ENCODE results near the gene RIT1.

RIT1 gene

DNA sequence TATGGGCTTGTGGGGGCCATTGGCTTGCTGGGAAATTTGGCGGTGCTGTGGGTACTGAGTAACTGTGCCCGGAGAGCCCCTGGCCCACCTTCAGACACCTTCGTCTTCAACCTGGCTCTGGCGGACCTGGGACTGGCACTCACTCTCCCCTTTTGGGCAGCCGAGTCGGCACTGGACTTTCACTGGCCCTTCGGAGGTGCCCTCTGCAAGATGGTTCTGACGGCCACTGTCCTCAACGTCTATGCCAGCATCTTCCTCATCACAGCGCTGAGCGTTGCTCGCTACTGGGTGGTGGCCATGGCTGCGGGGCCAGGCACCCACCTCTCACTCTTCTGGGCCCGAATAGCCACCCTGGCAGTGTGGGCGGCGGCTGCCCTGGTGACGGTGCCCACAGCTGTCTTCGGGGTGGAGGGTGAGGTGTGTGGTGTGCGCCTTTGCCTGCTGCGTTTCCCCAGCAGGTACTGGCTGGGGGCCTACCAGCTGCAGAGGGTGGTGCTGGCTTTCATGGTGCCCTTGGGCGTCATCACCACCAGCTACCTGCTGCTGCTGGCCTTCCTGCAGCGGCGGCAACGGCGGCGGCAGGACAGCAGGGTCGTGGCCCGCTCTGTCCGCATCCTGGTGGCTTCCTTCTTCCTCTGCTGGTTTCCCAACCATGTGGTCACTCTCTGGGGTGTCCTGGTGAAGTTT is 30.8 kb upstream of the RIT1 start:
- no peak for TF ChIP-seq GATA2 (IDR thresholded peaks at IDR 0.05; ENCODE audit: low read depth, low read length)
- no peak for TF ChIP-seq GATA3 (IDR thresholded peaks at IDR 0.05; ENCODE audit: low read depth, low read length)

DNA sequence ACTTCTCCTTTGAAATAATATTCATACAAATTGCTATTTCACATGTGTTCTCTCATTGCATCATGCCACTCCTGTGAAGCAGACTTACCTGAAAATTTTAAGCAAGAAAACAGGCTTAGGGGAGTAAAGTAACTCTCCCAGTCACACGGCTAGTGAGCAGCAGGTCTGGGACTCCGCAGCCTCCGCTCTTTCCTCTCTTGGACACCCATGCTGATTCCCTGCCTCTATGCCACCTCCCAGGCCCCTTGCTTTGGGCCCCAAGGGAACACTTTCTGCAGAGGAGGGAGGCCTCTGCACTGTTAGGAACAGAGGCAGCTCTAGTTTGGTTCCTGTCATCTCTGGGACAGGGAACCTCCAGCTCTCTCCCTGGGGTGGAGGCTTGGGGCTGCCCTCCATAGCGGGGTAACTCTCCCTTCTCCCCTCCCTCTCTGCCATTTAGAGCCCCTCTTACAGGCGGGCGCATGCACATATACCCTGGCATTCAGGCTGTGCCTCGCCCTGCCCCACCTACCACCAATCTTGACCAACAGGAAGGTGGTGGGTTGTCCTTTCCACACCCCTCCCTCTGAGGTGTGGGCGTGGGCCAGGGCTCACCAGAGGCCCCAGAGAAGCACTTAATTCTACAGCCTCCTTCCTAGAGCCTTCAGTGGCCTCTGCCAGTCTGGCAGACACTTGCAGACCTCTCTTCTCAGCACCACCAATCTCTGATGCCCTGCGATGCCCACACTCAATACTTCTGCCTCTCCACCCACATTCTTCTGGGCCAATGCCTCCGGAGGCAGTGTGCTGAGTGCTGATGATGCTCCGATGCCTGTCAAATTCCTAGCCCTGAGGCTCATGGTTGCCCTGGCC is 30.1 kb upstream of the RIT1 start, which contains the start of gene RXFP4:
RXFP4 (plus strand) TSS at position 646 of the 852 bp plus-strand sequence; CDS start at position 718, 72 bp downstream.
- TF ChIP-seq GATA3 (IDR thresholded peaks at IDR 0.05; ENCODE audit: low read depth, low read length) = no peak
- no peak for TF ChIP-seq GATA2 (IDR thresholded peaks at IDR 0.05; ENCODE audit: low read depth, low read length)

DNA sequence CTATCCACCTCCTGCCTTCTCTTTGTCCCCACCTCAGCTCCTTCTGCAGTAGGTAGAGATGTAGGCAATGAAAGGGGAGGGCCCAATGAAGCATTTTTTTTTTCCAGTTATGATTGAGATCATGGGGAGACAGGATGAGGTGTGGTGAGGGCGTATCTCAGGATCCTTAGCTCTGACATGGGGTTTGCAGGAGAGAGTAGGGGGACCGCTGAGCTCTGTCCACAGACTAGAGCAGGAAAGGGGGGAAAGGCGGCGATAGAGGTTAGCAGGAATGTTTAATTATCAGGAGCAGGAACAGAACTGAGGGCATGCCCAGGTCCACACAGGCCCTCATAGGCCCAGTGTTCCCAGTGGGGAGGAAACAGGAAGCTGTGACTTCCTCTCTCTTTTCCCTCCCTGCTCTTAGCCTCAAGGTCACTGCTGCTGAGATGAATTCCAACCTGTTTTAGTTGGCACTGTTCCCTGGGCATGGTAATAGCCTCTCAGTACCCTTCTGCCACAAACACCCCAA is 29.4 kb upstream of the RIT1 start:
- TF ChIP-seq GATA3 (IDR thresholded peaks at IDR 0.05; ENCODE audit: low read depth, low read length) (no peak), GATA2 (IDR thresholded peaks at IDR 0.05; ENCODE audit: low read depth, low read length) (no peak)

DNA sequence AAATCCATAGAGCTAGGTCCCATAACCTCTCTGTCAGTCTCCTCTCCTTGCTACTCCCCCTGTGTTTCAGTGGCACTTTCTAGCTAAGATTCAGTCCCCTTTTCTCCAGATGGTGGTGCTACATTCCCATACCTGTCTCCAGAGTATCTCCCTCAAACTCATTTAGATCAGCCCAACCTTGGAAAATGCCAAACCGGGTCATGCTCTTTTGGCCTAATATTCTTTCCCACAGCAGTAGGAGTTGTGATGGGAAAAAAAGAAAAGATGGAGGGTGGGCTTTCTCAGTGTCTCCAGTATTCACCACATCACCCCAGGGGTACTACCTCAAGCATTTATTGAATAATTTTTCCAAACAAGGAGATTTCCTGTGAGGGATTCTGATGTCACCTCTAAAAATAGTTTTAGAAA is 27.1 kb upstream of the RIT1 start:
- no peak for TF ChIP-seq GATA2 (IDR thresholded peaks at IDR 0.05; ENCODE audit: low read depth, low read length)
- TF ChIP-seq GATA3 (IDR thresholded peaks at IDR 0.05; ENCODE audit: low read depth, low read length) = no peak

DNA sequence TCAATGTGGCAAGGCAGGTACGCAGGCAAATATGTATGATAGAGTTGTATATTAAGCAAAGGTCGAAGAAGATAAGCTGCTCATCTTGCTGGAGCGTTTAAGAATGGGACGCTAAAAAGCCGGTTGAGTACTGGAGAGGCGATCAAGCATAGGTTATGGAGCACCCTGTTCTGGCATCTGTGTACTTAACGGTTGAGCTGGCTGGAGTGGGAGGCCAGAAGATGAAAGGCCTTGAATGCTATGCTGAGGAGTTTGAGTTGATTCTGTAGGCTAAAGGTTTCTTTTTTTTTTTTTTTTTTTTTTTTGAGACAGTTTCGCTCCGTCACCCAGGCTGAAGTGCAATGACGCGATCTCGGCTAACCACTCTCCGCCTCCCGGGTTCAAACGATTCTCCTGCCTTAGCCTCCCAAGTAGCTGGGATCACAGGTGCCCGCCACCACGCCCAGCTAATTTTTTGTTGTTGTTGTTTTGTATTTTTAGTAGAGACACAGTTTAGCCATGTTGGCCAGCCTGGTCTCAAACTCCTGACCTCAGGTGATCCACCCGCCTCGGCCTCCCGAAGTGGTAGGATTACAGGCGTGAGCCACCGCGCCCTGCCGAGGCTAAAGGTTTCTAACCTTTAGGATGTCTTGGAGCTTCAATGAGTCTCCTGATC is 23.9 kb upstream of the RIT1 start:
- no peak for TF ChIP-seq GATA2 (IDR thresholded peaks at IDR 0.05; ENCODE audit: low read depth, low read length)
- no peak for TF ChIP-seq GATA3 (IDR thresholded peaks at IDR 0.05; ENCODE audit: low read depth, low read length)

DNA sequence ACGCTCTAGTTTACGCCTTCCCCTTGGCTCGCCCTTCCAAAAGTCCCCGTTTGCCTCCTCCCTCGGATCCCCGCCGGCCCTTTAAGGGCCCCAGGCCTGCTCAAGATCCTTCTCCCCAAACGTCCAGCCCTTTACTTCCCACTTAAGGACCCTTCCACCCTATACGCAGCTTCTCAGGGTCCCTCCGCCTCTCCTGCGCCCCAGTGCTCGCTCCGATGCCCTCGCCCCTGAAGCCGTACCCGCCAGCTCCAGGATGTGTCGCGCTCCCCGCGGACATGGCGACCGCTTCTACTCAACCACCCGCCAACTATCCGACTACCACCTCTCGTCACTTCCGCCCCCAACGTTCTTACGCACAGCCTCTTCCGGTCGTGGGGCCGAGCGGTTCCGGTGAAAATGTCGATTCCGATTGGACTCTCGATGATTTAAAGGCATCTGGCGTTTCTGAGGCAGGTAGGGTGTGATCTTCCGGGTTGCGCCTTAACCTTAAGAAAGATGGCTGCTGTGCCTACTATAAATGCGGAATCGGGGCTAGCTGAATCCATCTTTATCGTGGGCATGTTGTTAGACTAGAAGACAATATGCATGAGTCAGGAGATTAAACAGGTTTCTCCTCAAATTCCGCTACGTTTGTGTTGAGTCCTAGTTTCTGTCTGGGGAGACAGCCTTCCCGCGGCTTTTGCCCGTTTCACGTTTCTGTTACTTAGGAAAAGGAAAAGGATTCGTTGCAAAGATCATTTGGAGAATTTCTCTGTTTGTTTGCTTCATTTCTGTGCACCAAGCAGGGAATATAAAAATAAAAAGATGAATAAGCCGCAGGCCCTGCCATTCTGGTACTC is 23.2 kb upstream of the RIT1 start, which contains the start of gene KHDC4:
KHDC4 (minus strand) TSS at position 317 of the 839 bp plus-strand sequence; CDS start at position 277, 40 bp downstream.
- TF ChIP-seq GATA3 (IDR thresholded peaks at IDR 0.05; ENCODE audit: low read depth, low read length) (no peak), GATA2 (IDR thresholded peaks at IDR 0.05; ENCODE audit: low read depth, low read length) (no peak)

DNA sequence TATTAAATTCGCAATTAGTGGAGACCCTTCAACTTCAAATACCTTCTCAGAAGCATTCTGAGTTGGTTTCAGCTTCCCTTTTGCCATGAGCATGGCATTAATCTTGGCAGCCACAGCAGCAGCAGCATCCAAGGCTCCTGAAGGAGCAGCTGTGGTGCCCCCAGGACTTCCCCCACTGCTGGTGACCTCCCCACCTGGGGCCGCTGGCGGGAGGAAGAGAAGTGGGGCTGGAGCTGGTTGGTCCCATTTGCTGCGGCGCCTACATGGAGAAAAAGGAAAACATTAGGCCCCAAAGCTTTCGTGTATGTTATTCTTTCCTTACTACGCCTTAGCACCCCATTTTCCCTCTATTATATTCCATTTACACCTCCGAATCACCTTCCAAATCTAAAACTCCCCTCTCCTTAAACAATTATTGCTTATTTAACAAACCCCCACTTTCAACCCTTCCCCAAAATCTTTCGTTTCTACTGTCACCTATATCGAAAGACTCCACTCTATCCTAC is 22.5 kb upstream of the RIT1 start:
- TF ChIP-seq GATA3 (IDR thresholded peaks at IDR 0.05; ENCODE audit: low read depth, low read length) = no peak
- no peak for TF ChIP-seq GATA2 (IDR thresholded peaks at IDR 0.05; ENCODE audit: low read depth, low read length)

DNA sequence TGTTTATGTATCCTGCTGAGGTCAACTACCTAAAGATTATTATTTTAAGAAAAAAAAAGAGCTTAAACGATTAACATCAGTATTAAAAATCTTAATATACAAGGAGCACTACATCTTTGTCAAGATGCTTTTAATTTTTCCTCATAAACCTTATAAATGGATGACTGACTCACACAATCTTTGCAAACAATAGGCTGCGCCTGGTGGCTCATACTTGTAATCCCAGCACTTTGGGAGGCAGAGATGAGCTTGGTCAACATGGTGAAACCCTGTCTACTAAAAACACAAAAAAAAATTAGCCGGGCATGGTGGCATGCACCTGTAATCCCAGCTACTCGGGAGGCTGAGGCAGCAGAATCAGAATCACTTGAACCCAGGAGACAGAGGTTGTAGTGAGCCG is 21.3 kb upstream of the RIT1 start:
- no peak for TF ChIP-seq GATA2 (IDR thresholded peaks at IDR 0.05; ENCODE audit: low read depth, low read length)
- no peak for TF ChIP-seq GATA3 (IDR thresholded peaks at IDR 0.05; ENCODE audit: low read depth, low read length)

DNA sequence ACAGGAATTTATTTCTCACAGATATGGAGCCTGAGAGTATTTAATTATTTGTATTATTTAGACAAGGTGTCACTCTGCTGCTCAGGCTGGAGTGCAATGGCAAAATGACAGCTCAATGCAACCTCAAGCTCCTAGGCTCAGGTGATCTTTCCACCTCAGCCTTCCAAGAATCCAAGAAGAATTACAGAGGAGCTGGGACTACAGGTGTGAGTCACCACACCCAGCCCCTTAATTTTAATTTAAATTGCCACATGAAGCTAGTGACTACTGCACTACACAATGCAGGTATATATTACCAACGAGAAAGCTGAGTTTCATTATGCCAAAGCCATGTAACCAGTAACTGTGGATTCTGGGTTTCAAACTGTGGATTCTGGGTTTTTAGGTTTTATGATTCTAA is 20.9 kb upstream of the RIT1 start:
- TF ChIP-seq GATA3 (IDR thresholded peaks at IDR 0.05; ENCODE audit: low read depth, low read length) (no peak), GATA2 (IDR thresholded peaks at IDR 0.05; ENCODE audit: low read depth, low read length) (no peak)

DNA sequence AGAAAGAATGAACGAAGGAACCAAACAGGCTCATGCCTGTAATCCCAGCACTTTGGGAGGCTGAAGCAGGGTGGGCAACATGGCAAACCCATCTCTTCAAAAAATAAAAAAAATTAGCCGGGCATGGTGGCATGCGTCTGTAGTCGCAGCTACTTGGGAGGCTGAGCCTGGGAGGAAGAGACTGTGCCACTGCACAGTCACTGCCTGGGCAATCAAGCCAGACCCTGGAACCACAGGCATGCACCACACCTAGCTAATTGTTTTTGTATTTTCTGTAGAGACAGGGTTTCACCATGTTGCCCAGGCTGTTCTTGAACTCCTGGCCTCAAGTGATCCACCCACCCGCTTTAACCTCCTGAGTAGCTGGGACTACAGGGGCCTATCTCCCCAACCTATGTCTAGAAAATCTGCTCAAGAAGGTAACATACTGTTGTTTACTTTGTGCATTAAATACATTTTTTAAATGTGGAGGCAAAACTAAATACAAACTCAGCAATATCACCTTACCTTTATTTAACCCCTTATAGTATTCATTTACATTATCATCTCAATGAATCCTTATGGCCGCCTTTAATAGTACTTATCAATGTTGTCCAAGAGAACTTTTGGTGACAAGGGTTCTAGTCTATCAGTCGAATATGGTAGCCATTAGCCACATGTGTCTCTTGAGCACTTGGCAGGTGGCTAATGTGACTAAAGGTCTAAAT is 20.3 kb upstream of the RIT1 start:
- TF ChIP-seq GATA2 (IDR thresholded peaks at IDR 0.05; ENCODE audit: low read depth, low read length) = no peak
- TF ChIP-seq GATA3 (IDR thresholded peaks at IDR 0.05; ENCODE audit: low read depth, low read length) = no peak

DNA sequence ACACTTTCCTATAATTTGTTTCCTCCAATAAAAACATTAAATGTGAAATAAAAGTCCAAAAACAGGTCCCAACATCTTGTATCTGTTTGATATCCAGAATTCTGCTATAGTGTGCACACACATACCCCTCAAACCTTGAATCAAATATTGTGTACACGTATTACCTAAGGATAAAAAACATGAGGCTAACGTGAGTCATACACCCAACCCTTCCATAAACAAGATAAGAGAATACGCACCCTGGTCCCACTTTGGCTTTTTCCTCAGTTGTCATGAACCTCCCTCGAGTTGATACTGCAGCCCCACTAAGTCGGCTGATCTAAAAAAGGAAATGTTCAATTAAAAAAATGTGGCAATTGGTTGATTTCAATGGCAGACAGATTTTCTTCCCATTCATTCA is 17.9 kb upstream of the RIT1 start:
- TF ChIP-seq GATA3 (IDR thresholded peaks at IDR 0.05; ENCODE audit: low read depth, low read length) = no peak
- no peak for TF ChIP-seq GATA2 (IDR thresholded peaks at IDR 0.05; ENCODE audit: low read depth, low read length)

DNA sequence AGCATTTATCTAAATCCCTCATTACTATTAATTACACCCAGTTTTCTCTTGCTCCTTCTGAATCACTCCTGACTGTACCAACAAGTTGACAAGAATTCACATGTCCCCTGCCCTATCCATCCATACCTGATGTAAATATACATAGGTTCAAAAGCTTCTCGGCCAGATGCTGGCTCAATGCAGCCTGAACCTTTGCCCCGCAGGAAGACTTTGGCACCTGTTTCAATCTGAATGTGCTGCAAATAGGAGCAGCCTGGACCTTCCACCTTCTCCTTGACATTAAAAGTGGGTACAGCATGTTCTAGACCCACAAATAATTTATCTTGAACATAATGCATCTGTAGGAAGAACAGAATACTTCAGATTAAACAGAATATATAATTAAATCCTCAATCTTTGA is 14.4 kb upstream of the RIT1 start:
- TF ChIP-seq GATA2 (IDR thresholded peaks at IDR 0.05; ENCODE audit: low read depth, low read length) (no peak), GATA3 (IDR thresholded peaks at IDR 0.05; ENCODE audit: low read depth, low read length) (no peak)

DNA sequence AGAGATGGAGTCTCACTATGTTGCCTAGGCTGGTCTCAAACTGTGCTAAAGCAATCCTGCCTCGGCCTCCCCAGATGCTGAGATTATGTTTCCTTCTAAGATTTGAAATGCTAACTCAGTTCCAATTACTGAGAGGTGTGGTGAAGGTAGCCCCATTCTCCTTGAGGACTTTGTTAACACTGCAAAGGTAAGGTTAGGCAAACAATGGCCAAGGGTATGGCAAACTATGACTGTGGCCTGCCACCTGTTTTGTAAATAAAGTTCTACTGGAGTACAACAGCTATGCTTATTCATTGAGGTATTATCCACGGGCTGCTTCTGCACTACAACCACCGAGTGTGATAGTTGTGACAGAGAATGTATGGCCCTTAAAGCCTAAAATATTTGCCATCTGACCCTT is 9.6 kb upstream of the RIT1 start:
- TF ChIP-seq GATA2 (IDR thresholded peaks at IDR 0.05; ENCODE audit: low read depth, low read length) (no peak), GATA3 (IDR thresholded peaks at IDR 0.05; ENCODE audit: low read depth, low read length) (no peak)

All from SH-SY5Y (cell line).